Activated naive CD8-positive, alpha-beta T cell treated with anti-CD3 and anti-CD28 coated beads for 36 hours (primary cell): Measurements from ENCODE around the gene IL17C. TPM values are rescaled to one million over a fixed set of nuclear protein-coding genes. Genes with fewer than 3 reads are reported as not detected.
"Not testable (repeated sequence)": the region's sequence is repeated elsewhere in the genome, so short reads cannot be mapped to it uniquely, and the experiment has no call there.

Experiments used
- DNase-seq: peaks from one replicate; pipeline ENCODE4 v3.0.0; 2021
- H3K27ac Mint-ChIP-seq: one replicate; pipeline ENCODE4 v1.8.0; 2022; ENCODE audit warnings: mild to moderate bottlenecking, moderate library complexity, mixed read lengths
- H3K27me3 Mint-ChIP-seq: one replicate; pipeline ENCODE4 v1.8.0; 2022; ENCODE audit warnings: mild to moderate bottlenecking, mixed read lengths
- H3K36me3 Mint-ChIP-seq: one replicate; pipeline ENCODE4 v1.8.0; 2021; ENCODE audit warnings: mild to moderate bottlenecking, mixed read lengths
- H3K4me1 Mint-ChIP-seq: one replicate; pipeline ENCODE4 v1.8.0; 2021; ENCODE audit warnings: mixed read lengths
- H3K4me3 Mint-ChIP-seq: one replicate; pipeline ENCODE4 v1.8.0; 2022; ENCODE audit warnings: mild to moderate bottlenecking, moderate library complexity, mixed read lengths
- H3K9me3 Mint-ChIP-seq: one replicate; pipeline ENCODE4 v1.8.0; 2022; ENCODE audit warnings: mixed read lengths
- total RNA-seq, 2 experiments: library from RNA; stranded (reverse); gene quantifications; one replicate each; pipeline ENCODE4 v1.2.3, GENCODE V29; 2021

IL17C gene
- total RNA-seq, 2 experiments from 2014 or later: not detected

DNA sequence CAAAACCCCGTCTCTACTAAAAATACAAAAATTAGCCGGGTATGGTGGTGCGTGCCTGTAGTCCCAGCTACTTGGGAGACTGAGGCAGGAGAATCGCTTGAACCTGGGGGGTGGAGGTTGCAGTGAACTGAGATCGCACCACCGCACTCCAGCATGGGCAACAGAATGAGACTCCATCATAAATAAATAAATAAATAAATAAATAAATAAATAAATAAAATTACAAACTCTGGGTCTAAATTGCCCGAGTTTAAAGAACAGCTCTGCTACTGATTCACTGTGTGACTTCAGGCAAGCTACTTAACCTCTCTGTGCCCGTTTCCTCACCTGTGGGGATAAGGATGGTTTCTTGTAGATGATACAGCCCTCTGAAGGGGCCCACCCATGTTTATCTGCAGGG, 31.1 kb downstream of the IL17C start:
- H3K4me3 Mint-ChIP-seq, H3K36me3 Mint-ChIP-seq, DNase-seq, H3K4me1 Mint-ChIP-seq, H3K9me3 Mint-ChIP-seq, H3K27ac Mint-ChIP-seq, H3K27me3 Mint-ChIP-seq: not testable (repeated sequence)

DNA sequence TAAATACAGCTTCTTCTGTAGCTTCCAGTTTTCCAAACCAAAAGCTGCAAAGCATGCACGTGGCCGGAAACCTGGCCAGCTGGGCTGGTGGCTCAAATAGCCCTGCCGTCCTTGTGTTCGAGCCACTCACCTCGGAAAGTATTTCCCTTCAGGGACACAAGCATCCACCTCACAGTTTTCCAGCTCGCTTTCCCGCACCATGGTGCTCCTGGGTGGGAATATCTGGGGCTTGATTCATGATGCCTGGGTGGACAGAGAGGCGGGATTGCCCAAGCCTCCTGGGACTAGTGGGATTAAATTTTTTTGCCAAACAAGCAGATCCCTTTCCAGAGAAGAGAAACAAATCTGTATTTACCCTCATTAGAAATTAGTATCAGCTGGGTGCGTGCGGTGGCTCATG, 31.6 kb downstream of the IL17C start:
- no peak for DNase-seq
- peaks cover 6% of the 10 kb centered on the region for H3K36me3 Mint-ChIP-seq
- H3K27me3 Mint-ChIP-seq: no peaks in the 10 kb centered on the region
- peaks cover 2% of the 10 kb centered on the region for H3K4me1 Mint-ChIP-seq
- no peak overlapping the region for H3K4me3 Mint-ChIP-seq
- H3K9me3 Mint-ChIP-seq: peaks cover 2% of the 10 kb centered on the region
- H3K27ac Mint-ChIP-seq: no peak overlapping the region

DNA sequence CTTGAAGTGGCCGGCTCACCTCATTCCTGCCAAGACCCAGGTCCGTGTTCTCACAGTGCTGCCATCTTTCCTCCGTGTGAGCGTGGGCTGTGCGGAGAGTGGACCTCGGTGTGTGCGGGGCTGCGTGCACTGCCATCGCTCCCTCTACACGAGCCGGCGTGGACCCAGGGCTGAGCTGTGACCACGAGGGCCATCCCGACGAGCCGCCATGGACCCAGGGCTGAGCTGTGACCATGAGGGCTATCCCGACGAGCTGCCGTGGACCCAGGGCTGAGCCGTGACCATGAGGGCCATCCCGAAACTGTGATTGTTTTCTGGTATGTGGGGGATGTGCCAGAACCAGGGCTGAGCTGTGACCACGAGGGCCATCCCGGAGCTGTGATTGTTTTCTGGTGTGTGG, 33.4 kb downstream of the IL17C start:
- no peak overlapping the region for H3K27ac Mint-ChIP-seq
- H3K36me3 Mint-ChIP-seq: peaks cover 6% of the 10 kb centered on the region
- no peak for DNase-seq
- H3K9me3 Mint-ChIP-seq: peaks cover 2% of the 10 kb centered on the region
- H3K4me3 Mint-ChIP-seq: no peak overlapping the region
- H3K4me1 Mint-ChIP-seq: no peaks in the 10 kb centered on the region
- no peaks in the 10 kb centered on the region for H3K27me3 Mint-ChIP-seq

DNA sequence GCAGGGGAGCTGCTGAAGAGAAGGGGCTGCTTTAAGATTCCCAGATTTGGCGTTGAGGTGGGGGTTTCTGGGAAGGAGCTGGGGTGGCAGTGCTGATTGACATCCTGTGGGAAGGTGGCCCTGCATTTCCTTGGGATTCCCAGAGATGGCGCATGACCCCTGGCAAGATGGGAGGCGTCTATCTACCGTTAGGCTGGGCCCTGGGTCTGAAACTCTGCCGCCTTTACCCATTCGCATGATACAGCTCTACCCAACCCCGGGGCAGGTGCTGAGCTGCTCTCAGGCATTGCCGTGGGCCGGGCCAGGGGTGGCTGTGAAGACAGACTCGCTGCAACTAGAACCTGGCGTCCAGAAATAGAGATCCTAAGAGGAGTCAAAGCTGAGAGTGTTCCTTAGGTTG, 34.4 kb downstream of the IL17C start:
- Mint-ChIP-seq H3K27ac (no peak overlapping the region), H3K4me3 (no peak overlapping the region), H3K36me3 (peaks cover 6% of the 10 kb centered on the region), H3K9me3 (peaks cover 2% of the 10 kb centered on the region), H3K27me3 (no peaks in the 10 kb centered on the region), H3K4me1 (no peaks in the 10 kb centered on the region)
- no peak for DNase-seq

DNA sequence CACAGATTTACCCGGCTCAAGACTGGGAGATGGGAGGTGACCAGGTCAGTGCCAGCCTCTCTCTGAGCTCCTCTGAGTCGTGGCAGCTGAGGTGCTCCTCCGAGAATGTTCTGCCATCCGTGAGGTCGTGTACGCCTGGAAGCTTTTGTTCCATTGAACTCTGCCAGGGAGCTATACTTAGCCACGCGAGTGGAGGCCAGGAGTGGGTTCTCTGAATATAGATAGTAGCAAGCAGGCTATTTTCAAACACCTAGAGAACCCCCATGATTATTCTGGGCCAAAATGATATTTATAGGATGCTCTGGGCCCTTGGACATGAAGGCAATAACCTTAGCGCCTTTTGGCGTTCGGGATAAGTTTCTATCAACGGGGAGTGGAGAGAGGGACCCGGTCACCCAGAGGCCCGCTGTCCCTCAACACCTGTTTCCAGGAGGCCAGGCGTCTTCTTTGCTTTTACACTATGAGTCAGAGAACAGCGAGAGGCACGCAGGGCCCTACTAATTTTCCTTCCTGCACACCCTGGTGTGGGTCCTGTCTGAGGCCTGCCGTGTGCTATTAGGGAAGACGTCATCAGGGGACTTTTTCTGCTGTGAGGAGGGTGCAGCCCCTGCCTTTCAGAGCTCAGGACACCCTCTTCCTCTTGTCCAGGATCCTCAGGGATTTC, 35.5 kb downstream of the IL17C start:
- no peaks in the 10 kb centered on the region for H3K9me3 Mint-ChIP-seq
- DNase-seq: no peak
- H3K4me1 Mint-ChIP-seq: no peaks in the 10 kb centered on the region
- no peaks in the 10 kb centered on the region for H3K36me3 Mint-ChIP-seq
- H3K4me3 Mint-ChIP-seq: no peak overlapping the region
- H3K27ac Mint-ChIP-seq: no peak overlapping the region
- no peaks in the 10 kb centered on the region for H3K27me3 Mint-ChIP-seq

DNA sequence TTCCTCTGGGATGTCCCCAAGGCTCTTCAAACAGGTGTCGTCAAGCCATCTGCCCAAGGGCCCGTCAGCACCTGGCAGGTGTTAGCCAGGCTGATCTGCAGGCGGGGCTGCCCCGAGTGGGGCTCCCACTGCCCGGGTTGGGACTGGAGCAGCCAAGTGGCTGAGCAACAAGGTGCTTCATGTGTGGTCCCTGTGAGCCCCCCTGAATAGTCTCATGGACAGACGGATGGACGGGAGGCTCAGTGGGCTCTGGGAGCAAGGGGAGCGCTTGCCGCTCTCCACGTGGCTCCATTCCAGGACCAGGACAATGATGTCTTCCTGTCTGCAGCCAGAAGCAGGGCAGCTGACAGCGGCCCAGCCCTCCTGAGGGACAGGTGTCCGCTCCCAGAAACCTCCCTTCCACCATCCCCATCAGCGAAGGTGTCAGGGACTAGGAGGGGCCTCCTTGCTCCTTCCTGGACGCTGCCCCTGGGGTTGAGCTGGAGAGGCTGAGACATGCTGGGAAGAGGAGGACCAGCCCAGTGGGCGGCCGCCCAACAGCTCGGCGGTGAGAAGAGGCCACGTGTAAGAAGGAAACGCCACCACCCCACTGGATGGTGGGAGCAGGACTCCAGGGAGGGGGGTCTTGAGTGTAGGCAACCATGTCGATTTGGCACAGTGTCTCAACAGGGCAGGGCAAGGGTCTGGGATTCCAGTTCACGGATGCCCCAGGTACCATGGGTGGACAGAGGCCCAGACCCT, 38.3 kb downstream of the IL17C start:
- Mint-ChIP-seq H3K36me3 (no peaks in the 10 kb centered on the region), H3K9me3 (no peaks in the 10 kb centered on the region), H3K4me1 (peaks cover 10% of the 10 kb centered on the region), H3K27me3 (no peaks in the 10 kb centered on the region), H3K4me3 (no peak overlapping the region), H3K27ac (no peak overlapping the region)
- DNase-seq: no peak

DNA sequence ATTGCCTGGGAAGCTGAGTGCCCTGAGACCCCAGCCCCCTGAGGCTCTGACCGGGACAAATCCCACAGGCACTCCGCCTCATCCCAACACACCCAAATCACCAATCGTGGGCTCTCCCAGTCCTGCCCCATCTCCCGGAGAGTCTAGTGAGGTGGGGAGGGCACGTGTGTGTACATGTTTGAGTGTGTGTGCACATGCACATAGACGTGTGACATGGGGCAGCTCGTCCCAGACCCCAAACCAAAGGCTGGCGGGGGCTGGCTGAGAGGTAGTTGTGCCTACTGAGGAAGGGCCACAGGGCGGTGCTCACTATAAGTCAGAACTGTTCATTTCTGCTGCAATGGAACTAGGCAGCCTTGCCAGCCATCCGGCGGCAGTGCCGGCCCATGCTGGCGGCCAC, 39.3 kb downstream of the IL17C start:
- peaks cover 19% of the 10 kb centered on the region for H3K4me1 Mint-ChIP-seq
- H3K27me3 Mint-ChIP-seq: no peaks in the 10 kb centered on the region
- H3K27ac Mint-ChIP-seq: no peak overlapping the region
- H3K4me3 Mint-ChIP-seq: no peak overlapping the region
- H3K9me3 Mint-ChIP-seq: no peaks in the 10 kb centered on the region
- no peak for DNase-seq
- no peaks in the 10 kb centered on the region for H3K36me3 Mint-ChIP-seq

DNA sequence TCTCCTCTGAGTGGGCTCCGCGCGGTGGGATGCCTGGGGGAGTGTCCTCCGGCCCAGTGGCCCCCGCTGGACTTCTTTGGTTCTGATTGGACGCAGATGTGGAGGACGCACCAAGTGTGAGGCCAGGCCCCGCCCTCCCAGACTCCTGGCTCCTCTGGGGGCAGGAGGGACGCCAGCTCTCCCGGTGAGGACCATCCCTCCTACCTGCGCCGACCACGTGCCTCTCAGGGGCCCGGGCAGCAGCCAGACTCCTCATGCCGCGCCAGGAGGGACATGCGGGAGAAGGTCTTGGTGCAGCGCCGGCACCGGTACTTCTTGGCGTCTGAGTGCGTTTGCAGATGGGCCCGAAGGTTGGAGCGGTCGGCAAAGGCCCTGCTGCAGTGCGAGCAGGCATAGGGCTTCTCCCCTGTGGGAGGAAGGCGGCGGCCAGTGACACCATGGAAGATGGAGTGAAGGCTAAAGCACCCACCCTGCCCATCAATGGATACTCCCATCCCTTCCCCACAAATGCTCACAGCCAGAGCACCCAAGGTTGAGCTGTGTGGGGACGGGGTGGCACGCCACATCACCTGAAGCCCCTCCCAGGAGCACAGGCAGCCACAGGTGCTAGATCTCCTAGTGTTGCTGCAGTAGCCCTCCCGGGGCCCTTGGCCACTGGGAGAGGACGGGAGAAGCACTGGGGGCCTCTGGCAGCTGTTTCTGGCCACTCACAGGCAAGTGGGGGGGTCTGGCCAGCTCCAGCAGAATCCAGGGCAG, 40.0 kb downstream of the IL17C start:
- no peaks in the 10 kb centered on the region for H3K9me3 Mint-ChIP-seq
- H3K27me3 Mint-ChIP-seq: no peaks in the 10 kb centered on the region
- DNase-seq: no peak
- peaks cover 21% of the 10 kb centered on the region for H3K4me1 Mint-ChIP-seq
- no peak overlapping the region for H3K27ac Mint-ChIP-seq
- no peaks in the 10 kb centered on the region for H3K36me3 Mint-ChIP-seq
- H3K4me3 Mint-ChIP-seq: no peak overlapping the region

DNA sequence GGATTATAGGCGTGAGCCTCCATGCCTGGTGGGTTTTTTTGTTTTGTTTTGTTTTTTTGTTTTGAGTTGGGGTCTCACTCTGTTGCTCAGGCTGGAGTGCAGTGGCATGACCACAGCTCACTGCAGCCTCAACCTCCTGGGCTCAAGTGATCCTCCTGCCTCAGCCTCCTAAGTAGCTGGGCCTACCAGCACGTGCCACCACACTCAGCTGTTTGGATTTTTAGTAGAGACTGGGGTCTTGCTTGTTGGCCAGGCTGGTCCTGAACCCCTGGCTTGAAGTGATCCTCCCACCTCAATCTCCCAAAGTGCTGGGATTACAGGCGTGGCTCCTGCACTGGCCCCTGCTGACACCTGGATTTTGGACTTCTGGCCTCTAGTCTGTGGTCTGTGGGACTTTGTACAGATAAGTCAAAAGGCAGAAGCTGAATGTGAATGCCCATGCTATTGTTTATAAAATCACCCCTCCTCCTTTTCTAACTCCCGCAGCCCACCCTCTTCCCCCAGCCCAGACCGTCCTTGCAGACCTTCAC, 42.2 kb downstream of the IL17C start:
- DNase-seq: no peak
- Mint-ChIP-seq H3K4me3 (peak overlapping the region; percentile 40), H3K36me3 (no peaks in the 10 kb centered on the region), H3K27ac (no peak overlapping the region), H3K9me3 (no peaks in the 10 kb centered on the region), H3K4me1 (peaks cover 33% of the 10 kb centered on the region), H3K27me3 (no peaks in the 10 kb centered on the region)

DNA sequence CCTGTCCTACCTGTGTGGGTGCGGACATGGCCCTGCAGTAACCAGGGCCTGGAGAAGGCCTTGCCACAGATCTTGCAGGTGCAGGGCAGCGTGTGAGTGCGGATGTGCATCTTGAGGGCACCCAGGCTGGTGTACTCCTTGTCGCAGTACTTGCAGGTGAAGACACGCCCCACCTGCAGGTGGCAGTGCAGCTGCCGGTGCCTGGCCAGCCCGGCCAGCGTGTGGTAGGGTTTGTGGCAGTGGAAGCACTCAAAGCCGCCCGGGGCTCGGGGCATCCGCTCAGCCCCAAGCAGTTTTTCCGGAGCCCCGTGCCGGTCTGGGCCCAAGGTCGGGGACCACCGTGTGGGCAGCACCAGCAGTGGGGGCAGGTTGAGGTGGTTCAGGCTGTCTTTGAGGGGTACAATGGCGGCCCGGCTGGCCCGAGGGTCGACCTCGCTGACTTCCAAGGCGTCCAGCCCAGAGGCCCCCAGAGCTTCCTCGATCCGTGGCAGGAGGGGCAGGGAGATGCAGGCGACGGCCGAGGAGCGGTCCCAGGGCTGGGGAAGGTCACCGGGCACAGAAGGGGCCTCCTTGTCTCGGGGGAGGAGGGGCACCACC, 42.8 kb downstream of the IL17C start:
- Mint-ChIP-seq H3K36me3 (no peaks in the 10 kb centered on the region), H3K9me3 (no peaks in the 10 kb centered on the region), H3K27me3 (no peaks in the 10 kb centered on the region), H3K4me1 (peaks cover 33% of the 10 kb centered on the region), H3K27ac (peak overlapping the region; percentile 94), H3K4me3 (peak overlapping the region; percentile 62)
- DNase-seq: peak; percentile 69

DNA sequence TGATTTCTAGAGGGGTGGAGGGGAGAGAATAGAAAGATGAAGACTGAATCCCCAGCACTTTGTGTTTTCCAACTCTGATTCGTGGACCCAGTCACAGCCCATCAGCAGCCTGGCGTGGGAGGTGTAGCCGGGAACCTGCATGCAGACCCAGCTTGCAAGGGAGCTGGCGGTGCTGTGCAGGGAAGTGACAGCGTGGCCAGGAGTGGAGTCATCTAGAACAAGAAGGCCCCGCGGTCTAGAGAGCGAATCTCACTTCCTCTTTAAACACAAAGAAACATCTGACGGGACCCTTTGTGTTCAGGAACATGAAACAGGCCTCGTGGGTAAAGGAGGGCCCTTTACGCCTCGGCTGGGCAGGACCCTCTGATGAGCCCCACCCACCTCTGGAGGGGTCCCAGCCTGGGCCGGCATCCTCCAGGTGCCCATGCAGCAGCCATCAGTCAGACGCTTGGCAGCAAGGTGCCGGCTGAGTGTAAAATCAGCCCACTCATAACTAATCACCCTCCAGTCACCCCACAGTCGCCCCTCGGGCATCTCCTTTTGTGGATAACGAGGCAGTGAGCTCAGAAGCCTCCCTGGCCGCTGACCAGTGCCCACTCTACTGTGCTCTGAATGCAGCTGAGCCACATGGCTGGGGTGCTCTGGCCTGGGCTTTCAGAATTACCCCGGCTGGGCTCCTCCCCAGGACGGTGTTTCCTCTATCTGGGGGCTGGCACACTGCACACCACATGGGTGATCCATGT, 43.5 kb downstream of the IL17C start:
- no peaks in the 10 kb centered on the region for H3K36me3 Mint-ChIP-seq
- peaks cover 33% of the 10 kb centered on the region for H3K4me1 Mint-ChIP-seq
- peak overlapping the region; percentile 94 for H3K27ac Mint-ChIP-seq
- H3K27me3 Mint-ChIP-seq: no peaks in the 10 kb centered on the region
- no peaks in the 10 kb centered on the region for H3K9me3 Mint-ChIP-seq
- DNase-seq: peak; percentile 75
- H3K4me3 Mint-ChIP-seq: peak overlapping the region; percentile 62

DNA sequence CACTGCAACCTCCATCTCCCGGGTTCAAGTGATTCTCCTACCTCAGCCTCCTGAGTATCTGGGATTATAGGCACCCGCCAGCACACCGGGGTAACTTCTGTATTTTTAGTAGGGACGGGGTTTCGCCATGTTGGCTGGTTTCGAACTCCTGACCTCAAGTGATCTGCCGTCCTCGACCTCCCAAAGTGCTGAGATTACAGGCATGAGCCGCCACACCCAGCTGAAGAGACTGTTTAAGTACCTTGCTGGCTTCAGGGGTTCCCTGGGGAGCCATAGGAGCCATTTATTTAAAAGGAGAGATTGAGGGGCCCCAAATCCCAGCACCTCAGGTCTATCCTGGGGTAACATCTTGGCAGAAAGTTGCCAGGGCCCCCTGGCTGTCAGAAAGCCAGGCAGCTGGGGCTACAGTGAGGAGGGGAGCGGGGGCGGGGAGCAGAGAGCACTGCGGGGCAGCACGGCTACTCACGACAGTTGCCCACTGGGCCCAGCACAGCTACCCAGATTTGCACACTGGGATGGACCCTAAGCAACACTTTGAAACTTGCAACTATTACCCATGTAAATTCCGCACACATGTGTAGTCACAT, 46.3 kb downstream of the IL17C start:
- Mint-ChIP-seq H3K27me3 (no peaks in the 10 kb centered on the region), H3K4me1 (peaks cover 37% of the 10 kb centered on the region), H3K27ac (no peak overlapping the region), H3K36me3 (no peaks in the 10 kb centered on the region), H3K9me3 (no peaks in the 10 kb centered on the region), H3K4me3 (peak overlapping the region; percentile 76)
- DNase-seq: no peak

DNA sequence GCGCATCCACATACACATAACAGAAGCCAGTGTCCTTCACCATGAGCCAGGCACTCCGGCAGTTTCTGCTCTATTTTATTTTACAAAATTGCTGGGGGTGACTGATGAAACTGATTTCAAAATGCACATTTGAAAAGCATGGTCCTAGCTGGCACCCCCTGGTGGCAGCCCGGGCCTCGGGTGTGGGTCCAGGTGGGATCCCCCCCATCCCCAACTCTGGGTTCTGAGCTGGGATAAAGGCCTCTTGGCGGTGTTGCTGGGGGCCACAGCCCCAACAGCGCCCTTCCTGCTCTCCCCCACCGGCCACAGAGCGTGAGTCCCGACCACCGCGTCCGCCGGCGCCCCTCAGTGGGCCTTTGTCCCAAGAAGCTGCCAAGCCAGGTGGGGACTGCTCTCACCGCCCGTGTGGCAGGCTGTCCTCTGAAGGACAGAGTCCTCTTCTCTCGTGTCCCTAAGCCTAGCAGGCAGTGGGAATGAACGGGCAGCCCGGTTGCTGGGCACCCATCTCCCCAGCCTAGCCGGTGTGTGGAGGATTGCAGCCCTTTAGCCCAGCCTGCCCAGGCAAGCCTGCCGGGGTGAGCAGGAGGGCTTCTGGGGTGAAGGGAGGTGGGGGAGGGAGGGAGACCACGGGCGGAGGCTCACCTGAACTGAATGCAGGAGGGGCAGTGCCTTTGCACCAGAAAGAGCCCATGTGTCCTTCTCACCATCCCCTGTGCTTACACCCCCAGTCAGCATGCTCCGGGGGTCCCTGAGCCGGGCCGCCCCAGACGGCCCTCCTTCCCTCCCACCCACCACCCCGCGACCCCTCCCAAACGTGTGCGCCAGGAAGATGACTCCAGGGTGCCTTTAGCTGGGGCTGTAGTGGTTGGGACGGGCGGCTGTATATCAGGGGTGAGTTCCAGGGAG, 47.0 kb downstream of the IL17C start:
- H3K4me1 Mint-ChIP-seq: peaks cover 37% of the 10 kb centered on the region
- no peaks in the 10 kb centered on the region for H3K36me3 Mint-ChIP-seq
- H3K4me3 Mint-ChIP-seq: peak overlapping the region; percentile 76
- no peak overlapping the region for H3K27ac Mint-ChIP-seq
- H3K27me3 Mint-ChIP-seq: no peaks in the 10 kb centered on the region
- no peaks in the 10 kb centered on the region for H3K9me3 Mint-ChIP-seq
- peak; percentile 72 for DNase-seq
